Lung (tissue), 12 donors: ENCODE data around the gene GIT1. TPM values are rescaled to one million over a fixed set of nuclear protein-coding genes. Genes with fewer than 3 reads are reported as not detected.

Experiments
- ATAC-seq: fragments of 200-7000 bp; cut with Tn5 transposase; one replicate; pipeline ENCODE4 v1.9.1; 2020; ENCODE audit warnings: moderate number of reproducible peaks; ENCODE audit not compliant: insufficient read depth, low FRiP score
- DNase-seq, 3 donors: peaks; one replicate each; pipeline ENCODE4 v3.0.0-alpha.2; 2013 to 2017
- H3K27ac ChIP-seq, 2 donors: one replicate each; pipeline ENCODE4 v1.5.1; 2013; ENCODE audit warnings: mild to moderate bottlenecking in 2 of 2, moderate library complexity in 2 of 2, control low read depth in 1 of 2, inconsistent platforms in 1 of 2, low read depth in 1 of 2, low read length in 1 of 2
- H3K27me3 ChIP-seq, 3 donors: one replicate each; pipeline ENCODE4 v1.5.1; 2013; ENCODE audit warnings: low read length in 2 of 3; ENCODE audit not compliant: control insufficient read depth in 3 of 3, insufficient read depth in 3 of 3
- H3K36me3 ChIP-seq, 4 donors: one replicate each; pipeline ENCODE4 v1.5.1; 2013; ENCODE audit warnings: low read length in 4 of 4, mild to moderate bottlenecking in 1 of 4, moderate library complexity in 1 of 4; ENCODE audit not compliant: control insufficient read depth in 4 of 4, insufficient read depth in 4 of 4
- H3K4me1 ChIP-seq, 5 donors: one replicate each; pipeline ENCODE4 v1.5.1; 2013; ENCODE audit warnings: low read length in 5 of 5, mild to moderate bottlenecking in 2 of 5, moderate library complexity in 1 of 5; ENCODE audit not compliant: control insufficient read depth in 5 of 5, insufficient read depth in 5 of 5
- H3K4me3 ChIP-seq: one replicate; pipeline ENCODE4 v1.5.1; 2013; ENCODE audit warnings: mild to moderate bottlenecking, control low read depth, moderate library complexity
- H3K9ac ChIP-seq, 2 donors: one replicate each; pipeline ENCODE4 v1.5.1; 2013; ENCODE audit warnings: low read length in 2 of 2, control low read depth in 1 of 2; ENCODE audit not compliant: insufficient read depth in 1 of 2
- H3K9me3 ChIP-seq, 4 donors: one replicate each; pipeline ENCODE4 v1.5.1; 2013; ENCODE audit warnings: low read length in 3 of 4, mild to moderate bottlenecking in 1 of 4, moderate library complexity in 1 of 4; ENCODE audit not compliant: control insufficient read depth in 4 of 4, insufficient read depth in 3 of 4
- CTCF ChIP-seq: IDR thresholded peaks from 2 replicates; pipeline ENCODE4 v1.5.1; 2012; ENCODE audit warnings: mild to moderate bottlenecking; ENCODE audit errors: control extremely low read depth, extremely low read depth
- WGBS, 2 donors: extraction: QIAGEN DNeasy Blood & Tissue Kit; methylation state at CpG; one replicate each; pipeline ENCODE4 v1.1.7; 2013; 5-methylcytosine and 5-hydroxymethylcytosine counted together
- polyA plus RNA-seq, 2 donors: library from polyadenylated mRNA; stranded (reverse); fragments of 200-250 nt; gene quantifications; one replicate each; pipeline ENCODE4 v1.2.1, GENCODE V29; 2013
- total RNA-seq, 2 donors: library from RNA; depleted of rRNA in 1 of 2; stranded (reverse); fragments of >200 nt in 1 of 2; gene quantifications; one replicate each; pipeline ENCODE4 v1.2.1, GENCODE V29; 2014 to 2021
- donor health status: control.
- donor health status: control.
- donor health status: Bipolar disorder and iron deficiency.
- donor health status: healthy.
- donor health status: DM: yes; HTN: yes; CAD: no.

Gene GIT1
- total and polyA plus RNA-seq, 4 donors: 29.8 to 49.9 (median 41.2) TPM

- no peak for DNase-seq
- Histone ChIP-seq H3K27me3 (no peaks in the 10 kb centered on the region), H3K9me3 (no peaks in the 10 kb centered on the region), H3K4me1 (peaks cover 0 to 8% (median 0%) of the 10 kb centered on the region in 5 donors), H3K27ac (no peak overlapping the region), H3K9ac (no peak overlapping the region), H3K36me3 (peaks cover 15 to 31% (median 18%) of the 10 kb centered on the region in 4 donors), H3K4me3 (no peak overlapping the region)
- WGBS, 2 donors: 63 to 82% methylated on average over 2 of the region's 2 CpGs
- no peak for TF ChIP-seq CTCF
- no peak for ATAC-seq
Measured at GRCh38 chr17:29629839-29630238, 40.4 kb upstream of the GIT1 start.

GRCh38 chr17:29628644-29629043 is 39.2 kb upstream of the GIT1 start:
- TF ChIP-seq CTCF: no peak
- Histone ChIP-seq H3K4me3 (no peak overlapping the region), H3K9ac (no peak overlapping the region), H3K9me3 (no peaks in the 10 kb centered on the region), H3K27me3 (no peaks in the 10 kb centered on the region), H3K27ac (no peak overlapping the region), H3K36me3 (peaks cover 13 to 28% (median 15%) of the 10 kb centered on the region in 4 donors), H3K4me1 (peaks cover 0 to 4% (median 0%) of the 10 kb centered on the region in 5 donors)
- ATAC-seq (no peak), DNase-seq (no peak)
- WGBS, 2 donors: 83 to 89% methylated on average over 2 of the region's 2 CpGs

GRCh38 chr17:29627951-29628350 is 38.5 kb upstream of the GIT1 start:
- Histone ChIP-seq H3K4me1 (peaks cover 0 to 4% (median 3%) of the 10 kb centered on the region in 5 donors), H3K27me3 (peaks cover 0 to 6% (median 5%) of the 10 kb centered on the region in 3 donors), H3K36me3 (peaks cover 13 to 28% (median 15%) of the 10 kb centered on the region in 4 donors), H3K9me3 (no peaks in the 10 kb centered on the region), H3K4me3 (no peak overlapping the region), H3K27ac (no peak overlapping the region), H3K9ac (no peak overlapping the region)
- DNase-seq (no peak), ATAC-seq (no peak)
- TF ChIP-seq CTCF: no peak
- 88 to 89% methylated on average over 1 of the region's 1 CpG for WGBS, 2 donors
